Measurements from ENCODE around the gene CNST. TPM values are rescaled to one million over a fixed set of nuclear protein-coding genes. Genes with fewer than 3 reads are reported as not detected.

Gene CNST
- total RNA-seq, 1 experiment from 2014 or later: 19.8 TPM

DNA sequence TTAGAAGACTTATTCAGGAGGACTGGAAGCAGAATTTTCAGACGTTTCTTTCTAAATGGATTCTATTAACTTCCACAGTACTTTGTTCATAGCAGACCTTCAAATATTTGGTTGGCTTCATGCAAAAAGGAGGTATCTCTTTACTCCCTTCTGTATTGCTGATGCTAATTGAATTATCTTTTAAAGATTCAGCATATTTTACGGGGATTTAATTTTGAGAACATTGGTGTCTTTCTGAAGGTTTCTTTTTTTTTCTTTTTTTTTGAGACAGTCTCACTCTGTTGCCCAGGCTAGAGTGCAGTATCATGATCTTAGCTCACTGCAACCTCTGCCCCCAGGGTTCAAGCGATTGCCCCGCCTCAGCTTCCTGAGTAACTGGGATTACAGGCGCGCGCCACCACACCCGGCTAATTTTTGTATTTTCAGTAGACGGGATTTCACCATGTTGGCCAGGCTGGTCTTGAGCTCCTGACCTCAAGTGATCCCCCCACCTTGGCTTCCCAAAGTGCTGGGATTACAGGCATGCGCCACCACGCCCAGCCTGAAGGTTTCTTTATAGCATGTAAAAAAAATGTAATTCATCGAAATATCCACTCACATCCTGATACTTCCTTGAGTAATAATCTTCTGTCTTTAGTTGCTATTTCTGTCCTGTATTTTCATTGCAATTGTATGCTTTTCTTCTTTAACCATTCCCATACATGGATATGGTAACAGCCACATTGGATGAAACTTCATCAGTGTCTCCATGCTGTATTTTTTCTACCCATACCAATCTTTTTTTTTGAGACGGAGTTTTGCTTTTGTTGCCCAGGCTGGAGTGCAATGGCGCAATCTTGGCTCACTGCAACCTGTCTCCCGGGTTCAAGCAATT lies 14.5 kb downstream of the CNST start:
- Mint-ChIP-seq H3K36me3 (ENCODE audit: insufficient read depth in 1 of 3, low read depth in 3 of 3) (peaks cover 0 to 8% (median 0%) of the 10 kb centered on the region in 3 experiments; a peak in 3 of 7 replicates), H3K9me3 (no peaks in the 10 kb centered on the region), H3K27me3 (ENCODE audit: low read depth) (no peaks in the 10 kb centered on the region), H3K27ac (no peak overlapping the region), H3K4me1 (peaks cover 2 to 3% of the 10 kb centered on the region in 2 experiments; a peak in 3 of 4 replicates), H3K4me3 (no peak overlapping the region)
- H2AK5ac ChIP-seq (ENCODE audit: insufficient read length, low read length): no peak overlapping the region
- no peak overlapping the region for H3K18ac ChIP-seq (ENCODE audit: insufficient read length, low read depth, low read length)
- WGBS (ENCODE audit: extremely low coverage, insufficient read length, low lambda C conversion rate): no CpG with 5 or more reads among the region's 15 CpGs
- no peak overlapping the region for H2BK120ac ChIP-seq (ENCODE audit: low read depth, low read length, poor library complexity, severe bottlenecking)
- no peak overlapping the region for H4K5ac ChIP-seq (ENCODE audit: insufficient read length, low read depth, low read length)
- no peaks in the 10 kb centered on the region for H4K20me1 ChIP-seq (ENCODE audit: control insufficient read depth, insufficient read depth, insufficient read length)
- no peak overlapping the region for H3K9ac ChIP-seq (ENCODE audit: extremely low read depth, insufficient read length, low read length)
- H4K91ac ChIP-seq (ENCODE audit: insufficient read length, low read depth, low read length): no peak overlapping the region
- H2BK20ac ChIP-seq (ENCODE audit: low read depth, low read length, poor library complexity, severe bottlenecking): no peak overlapping the region
- H3K27me3 ChIP-seq (ENCODE audit: insufficient read depth, low read length): no peaks in the 10 kb centered on the region
- H3K56ac ChIP-seq (ENCODE audit: insufficient read length, low read depth, low read length): no peak overlapping the region
- H3K23me2 ChIP-seq (ENCODE audit: insufficient read length, low read depth, low read length, poor library complexity, severe bottlenecking): no peaks in the 10 kb centered on the region
- no peak overlapping the region for H2BK15ac ChIP-seq (ENCODE audit: low read depth, low read length)
- no peak overlapping the region for H3K23ac ChIP-seq (ENCODE audit: insufficient read length, low read depth, low read length)
- no peak overlapping the region for H3K4me2 ChIP-seq (ENCODE audit: insufficient read depth, insufficient read length, low read length)
- no peak overlapping the region for H3K27ac ChIP-seq (ENCODE audit: insufficient read length, low read depth, low read length)
- peaks cover 2% of the 10 kb centered on the region for H3K79me1 ChIP-seq (ENCODE audit: insufficient read depth, low read depth, low read length, poor library complexity, severe bottlenecking)
- H3K14ac ChIP-seq (ENCODE audit: insufficient read depth, low read length): no peak overlapping the region
- no peaks in the 10 kb centered on the region for H3K9me3 ChIP-seq (ENCODE audit: control insufficient read depth, low read depth, low read length)
- no peak for DNase-seq
- no peak overlapping the region for H2BK5ac ChIP-seq (ENCODE audit: insufficient read length, low read length)
- no peak overlapping the region for H3K4ac ChIP-seq (ENCODE audit: low read depth, low read length)
- H3K4me1 ChIP-seq (ENCODE audit: insufficient read depth, low read length): no peaks in the 10 kb centered on the region
- no peak overlapping the region for H3T11ph ChIP-seq (ENCODE audit: low read length)
- H4K8ac ChIP-seq (replicated peaks; ENCODE audit: insufficient read length, low read depth, low read length): no peak overlapping the region
- H3K79me2 ChIP-seq (ENCODE audit: insufficient read depth, low read length): no peaks in the 10 kb centered on the region; the same call in 1 of the 2 replicates
- H2AFZ ChIP-seq (ENCODE audit: low read length): no peak overlapping the region
- TF ChIP-seq, protein P1, sequence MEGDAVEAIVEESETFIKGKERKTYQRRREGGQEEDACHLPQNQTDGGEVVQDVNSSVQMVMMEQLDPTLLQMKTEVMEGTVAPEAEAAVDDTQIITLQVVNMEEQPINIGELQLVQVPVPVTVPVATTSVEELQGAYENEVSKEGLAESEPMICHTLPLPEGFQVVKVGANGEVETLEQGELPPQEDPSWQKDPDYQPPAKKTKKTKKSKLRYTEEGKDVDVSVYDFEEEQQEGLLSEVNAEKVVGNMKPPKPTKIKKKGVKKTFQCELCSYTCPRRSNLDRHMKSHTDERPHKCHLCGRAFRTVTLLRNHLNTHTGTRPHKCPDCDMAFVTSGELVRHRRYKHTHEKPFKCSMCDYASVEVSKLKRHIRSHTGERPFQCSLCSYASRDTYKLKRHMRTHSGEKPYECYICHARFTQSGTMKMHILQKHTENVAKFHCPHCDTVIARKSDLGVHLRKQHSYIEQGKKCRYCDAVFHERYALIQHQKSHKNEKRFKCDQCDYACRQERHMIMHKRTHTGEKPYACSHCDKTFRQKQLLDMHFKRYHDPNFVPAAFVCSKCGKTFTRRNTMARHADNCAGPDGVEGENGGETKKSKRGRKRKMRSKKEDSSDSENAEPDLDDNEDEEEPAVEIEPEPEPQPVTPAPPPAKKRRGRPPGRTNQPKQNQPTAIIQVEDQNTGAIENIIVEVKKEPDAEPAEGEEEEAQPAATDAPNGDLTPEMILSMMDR (conservative IDR thresholded peaks at IDR 0.05): no peak
- H2BK12ac ChIP-seq (ENCODE audit: insufficient read length, low read depth, low read length): no peak overlapping the region
